H1 (cell line): ENCODE results near the gene MBD3L2B. TPM values are rescaled to one million over a fixed set of nuclear protein-coding genes. Genes with fewer than 3 reads are reported as not detected.
"Not testable (repeated sequence)": the region's sequence is repeated elsewhere in the genome, so short reads cannot be mapped to it uniquely, and the experiment has no call there.

Experiments
- CTCF ChIA-PET: fragments of 300-600 bp; sonication (Branson Sonifier 250); formaldehyde crosslinking; loops from one replicate; lab custom pipeline; 2021; ENCODE audit not compliant: partially characterized antibody; lab: Charles Lee
- POLR2A ChIA-PET: fragments of 300-600 bp; sonication (Branson Sonifier 250); formaldehyde crosslinking; loops from one replicate; lab custom pipeline; 2021; ENCODE audit warnings: inconsistent platforms; ENCODE audit not compliant: partially characterized antibody; lab: Charles Lee
- DNase-seq, 2 experiments: peaks; one replicate each; pipeline versions ENCODE4 v3.0.0 to v3.0.0-alpha.2; 2010 to 2022; ENCODE audit warnings: low spot score in 2 of 2, low read depth in 1 of 2, mixed read lengths in 1 of 2
- FAIRE-seq: peaks from 2 replicates; lab custom pipeline; 2011; peaks lifted over from hg19 to GRCh38; lab: Jason Lieb, UNC
- H2AFZ ChIP-seq: 2 replicates; pipeline ENCODE4 v1.8.1; 2012; ENCODE audit warnings: low read length, inconsistent platforms
- H2AK5ac ChIP-seq: 2 replicates; pipeline ENCODE4 v1.6.1; 2013; ENCODE audit warnings: low read depth, low read length
- H2BK120ac ChIP-seq: replicated peaks from 2 replicates; pipeline ENCODE3; 2013; ENCODE audit warnings: low read depth, low read length, inconsistent platforms
- H2BK12ac ChIP-seq: 2 replicates; pipeline ENCODE4 v1.6.1; 2013; ENCODE audit warnings: low read depth, low read length
- H2BK15ac ChIP-seq: 2 replicates; pipeline ENCODE4 v1.6.1; 2013; ENCODE audit warnings: low read length
- H2BK20ac ChIP-seq: 2 replicates; pipeline ENCODE4 v1.6.1; 2013; ENCODE audit warnings: low read length
- H2BK5ac ChIP-seq: 2 replicates; pipeline ENCODE4 v1.6.1; 2013; ENCODE audit warnings: low read depth, low read length
- H3K14ac ChIP-seq: 2 replicates; pipeline ENCODE4 v1.6.1; 2013; ENCODE audit warnings: inconsistent platforms; ENCODE audit not compliant: insufficient read length
- H3K18ac ChIP-seq: 2 replicates; pipeline ENCODE4 v1.6.1; 2013; ENCODE audit warnings: low read length; ENCODE audit errors: extremely low read depth
- H3K23ac ChIP-seq: 2 replicates; pipeline ENCODE4 v1.6.1; 2013; ENCODE audit warnings: inconsistent platforms; ENCODE audit not compliant: insufficient read length
- H3K23me2 ChIP-seq: 2 replicates; pipeline ENCODE4 v1.6.1; 2013; ENCODE audit warnings: low read depth, low read length
- H3K27ac ChIP-seq: 2 replicates; pipeline ENCODE4 v1.6.1; 2011; ENCODE audit warnings: low read depth, low read length, inconsistent platforms
- H3K27me3 ChIP-seq, 4 experiments: replicated peaks in 1 of 4; 1 replicate in 1 of 4; 2 replicates in 3 of 4; pipeline versions ENCODE4 v1.6.1 to v1.8.1; 2011 to 2013; ENCODE audit warnings: low read length in 3 of 4, mild to moderate bottlenecking in 3 of 4, inconsistent platforms in 2 of 4, mixed read lengths in 2 of 4, moderate library complexity in 1 of 4; ENCODE audit not compliant: control insufficient read depth in 3 of 4, insufficient read depth in 3 of 4; ENCODE audit errors: extremely low read depth in 1 of 4
- H3K36me3 ChIP-seq, 4 experiments: 2 replicates each; pipeline versions ENCODE4 v1.6.1 to v1.8.1; 2011 to 2013; ENCODE audit warnings: mild to moderate bottlenecking in 4 of 4, low read length in 3 of 4, moderate library complexity in 2 of 4, control low read depth in 1 of 4, inconsistent platforms in 1 of 4; ENCODE audit not compliant: insufficient read depth in 4 of 4, control insufficient read depth in 2 of 4
- H3K4ac ChIP-seq: replicated peaks from 2 replicates; pipeline ENCODE3; 2013; ENCODE audit warnings: low read length, low read depth, mixed read lengths, inconsistent platforms; ENCODE audit not compliant: insufficient read length
- H3K4me1 ChIP-seq, 4 experiments: replicated peaks in 1 of 4; 1 replicate in 1 of 4; 2 replicates in 3 of 4; pipeline versions ENCODE4 v1.6.1 to v1.8.1; 2011 to 2013; ENCODE audit warnings: low read length in 3 of 4, inconsistent platforms in 2 of 4, mixed read lengths in 1 of 4; ENCODE audit not compliant: insufficient read depth in 4 of 4, control insufficient read depth in 3 of 4
- H3K4me2 ChIP-seq, 2 experiments: 2 replicates each; pipeline versions ENCODE4 v1.6.1 to v1.8.1; 2011 to 2013; ENCODE audit warnings: low read depth in 2 of 2, low read length in 2 of 2, control low read depth in 1 of 2, inconsistent platforms in 1 of 2, mild to moderate bottlenecking in 1 of 2; ENCODE audit not compliant: insufficient read depth in 1 of 2
- H3K4me3 ChIP-seq, 4 experiments: fragments of 200-600, 300-600 bp in 1 of 4; sonication (generic), shearing (Covaris generic), sonication (Bioruptor Twin) in 1 of 4; 2 replicates each; pipeline versions ENCODE4 v1.5.1 to v1.8.1; 2011 to 2016; ENCODE audit warnings: low read length in 4 of 4, low read depth in 3 of 4, control low read depth in 2 of 4, inconsistent platforms in 2 of 4, mild to moderate bottlenecking in 2 of 4, mixed read lengths in 1 of 4, moderate library complexity in 1 of 4; ENCODE audit not compliant: insufficient read depth in 2 of 4; ENCODE audit errors: extremely low read depth in 1 of 4
- H3K56ac ChIP-seq: replicated peaks from 2 replicates; pipeline ENCODE3; 2013; ENCODE audit warnings: low read depth, mild to moderate bottlenecking, mixed read lengths, low read length, inconsistent platforms; ENCODE audit not compliant: insufficient read length
- H3K79me1 ChIP-seq: 2 replicates; pipeline ENCODE4 v1.6.1; 2013; ENCODE audit warnings: low read depth, low read length, control low read depth
- H3K79me2 ChIP-seq, 2 experiments: 2 replicates each; pipeline versions ENCODE4 v1.6.1 to v1.8.1; 2012 to 2013; ENCODE audit warnings: low read length in 2 of 2, mild to moderate bottlenecking in 2 of 2, inconsistent platforms in 1 of 2; ENCODE audit not compliant: insufficient read depth in 2 of 2, control insufficient read depth in 1 of 2
- H3K9ac ChIP-seq, 4 experiments: replicated peaks in 1 of 4; 1 replicate in 1 of 4; 2 replicates in 3 of 4; pipeline versions ENCODE4 v1.6.1 to v1.8.1; 2011 to 2013; ENCODE audit warnings: low read depth in 3 of 4, low read length in 3 of 4, control low read depth in 2 of 4, mild to moderate bottlenecking in 2 of 4, moderate library complexity in 2 of 4, inconsistent platforms in 1 of 4; ENCODE audit errors: extremely low read depth in 1 of 4
- H3K9me3 ChIP-seq, 2 experiments: 2 replicates each; pipeline versions ENCODE4 v1.6.1 to v1.8.1; 2012 to 2013; ENCODE audit warnings: mild to moderate bottlenecking in 2 of 2, moderate library complexity in 2 of 2, control low read depth in 1 of 2, inconsistent platforms in 1 of 2, low read depth in 1 of 2, low read length in 1 of 2, mixed read lengths in 1 of 2; ENCODE audit not compliant: insufficient read depth in 2 of 2
- H4K20me1 ChIP-seq, 2 experiments: replicated peaks in 1 of 2; 2 replicates each; pipeline versions ENCODE3 to v1.8.1; 2011 to 2013; ENCODE audit warnings: inconsistent platforms in 2 of 2, low read length in 2 of 2, mild to moderate bottlenecking in 1 of 2; ENCODE audit not compliant: insufficient read depth in 2 of 2, control insufficient read depth in 1 of 2
- H4K5ac ChIP-seq: 2 replicates; pipeline ENCODE4 v1.6.1; 2013; ENCODE audit warnings: low read length, low read depth, mixed read lengths, inconsistent platforms; ENCODE audit not compliant: insufficient read length
- H4K8ac ChIP-seq: 2 replicates; pipeline ENCODE4 v1.8.0; 2013; ENCODE audit warnings: mild to moderate bottlenecking, moderate library complexity, low read length, inconsistent platforms; ENCODE audit not compliant: insufficient read depth; ENCODE audit errors: extremely low read depth
- H4K91ac ChIP-seq: replicated peaks from 2 replicates; pipeline ENCODE3; 2013; ENCODE audit warnings: low read length, mixed read lengths, inconsistent platforms; ENCODE audit not compliant: insufficient read length
- WGBS, 2 experiments: shearing (Covaris generic) in 1 of 2; methylation state at CpG; one replicate each; pipeline versions ENCODE4 v1.1.6 to v1.1.7; 2013 to 2015; ENCODE audit warnings: low lambda C conversion rate in 2 of 2, mixed read lengths in 2 of 2, inconsistent platforms in 1 of 2, low coverage in 1 of 2, missing lambda C conversion rate in 1 of 2; ENCODE audit not compliant: insufficient replicate concordance in 2 of 2, insufficient coverage in 1 of 2, insufficient read length in 1 of 2; ENCODE audit errors: extremely low coverage in 1 of 2, missing lambda C conversion rate in 1 of 2; 5-methylcytosine and 5-hydroxymethylcytosine counted together
- long read RNA-seq, 2 experiments: library from RNA in 1 of 2; library from capped mRNA in 1 of 2; stranded (forward); transcript quantifications; one replicate each; pipeline ENCODE4 v2.0.0, GENCODE V29; 2021; ENCODE audit warnings: inconsistent platforms in 1 of 2
- polyA minus RNA-seq, 3 experiments: library from RNA; depleted of rRNA, polyadenylated mRNA; stranded (reverse); fragments of >200 nt; gene quantifications; 1 replicate in 2 of 3; 2 replicates in 1 of 3; pipeline ENCODE4 v1.2.3, GENCODE V29; 2011
- polyA plus RNA-seq, 7 experiments: library from polyadenylated mRNA; depleted of rRNA in 3 of 7; stranded (reverse) in 5 of 7; unstranded in 2 of 7; fragments of >200 nt in 5 of 7; fragments of 200-250 nt in 2 of 7; gene quantifications; 1 replicate in 5 of 7; 2 replicates in 1 of 7; 4 replicates in 1 of 7; pipeline versions ENCODE4 v1.2.1 to v1.2.3, GENCODE V29; 2011 to 2013; ENCODE audit warnings: missing spikeins in 2 of 7, mixed read lengths in 2 of 7
- total RNA-seq: library from RNA; stranded (reverse); fragmentation: NEBNext Ultra II Directional; extraction: Animal tissue kit (Norgen Biotek cat#: 25700); gene quantifications from 2 replicates; pipeline ENCODE4 v1.2.1, GENCODE V29; 2021

The MBD3L2B gene
- not detected in 2 replicates for total RNA-seq
- not detected in 2 replicates for polyA plus RNA-seq (2011; rRNA removed)
- polyA plus RNA-seq (2011; cell fraction: cytosol; rRNA removed), result not detected
- not detected for polyA plus RNA-seq (2011; cell fraction: nucleus; rRNA removed)
- polyA plus RNA-seq (2012, experiment 1 of 2), result not detected in 4 replicates
- not detected for polyA plus RNA-seq (2012, experiment 2 of 2)
- not detected for polyA plus RNA-seq (2013, experiment 1 of 2)
- not detected for polyA plus RNA-seq (2013, experiment 2 of 2)
- not detected in 2 replicates for polyA minus RNA-seq (2011; rRNA and poly(A)+ RNA removed)
- polyA minus RNA-seq (2011; cell fraction: cytosol; rRNA and poly(A)+ RNA removed), result not detected
- polyA minus RNA-seq (2011; cell fraction: nucleus; rRNA and poly(A)+ RNA removed), result not detected
- long read RNA-seq, experiment 1, result 0 reads
- long read RNA-seq, experiment 2, result 0 reads

DNA sequence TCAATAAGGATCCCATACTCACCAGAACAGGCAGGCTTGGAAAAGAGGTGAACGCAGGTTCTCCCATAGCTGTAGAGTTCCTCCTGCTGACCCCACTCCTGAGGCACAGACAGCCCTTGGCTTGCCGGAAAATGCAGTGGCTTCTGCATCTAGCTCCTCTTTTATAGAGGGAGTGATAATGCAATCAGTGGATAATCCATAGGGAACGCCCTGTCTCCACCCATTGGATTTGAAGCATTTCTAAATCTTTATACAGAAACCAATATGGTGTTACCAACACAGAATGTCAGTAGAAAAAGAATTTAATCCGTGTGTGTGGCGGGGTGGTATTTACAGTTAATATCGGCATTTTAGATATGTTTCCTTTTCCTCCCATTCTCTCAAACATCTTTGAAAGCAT is at the start of gene MBD3L2B:
MBD3L2B (minus strand) TSS at position 101 of the 400 bp plus-strand sequence; CDS start at position 67, 34 bp downstream.
- H3K27me3 ChIP-seq, H3K9ac ChIP-seq, H3K79me2 ChIP-seq, H3K4ac ChIP-seq, H3K79me1 ChIP-seq, H2AFZ ChIP-seq, FAIRE-seq, H2BK5ac ChIP-seq, CTCF ChIA-PET, H3K14ac ChIP-seq, H2BK12ac ChIP-seq, H4K5ac ChIP-seq, H4K8ac ChIP-seq, H3K36me3 ChIP-seq, H3K4me3 ChIP-seq, H3K4me2 ChIP-seq, H3K4me1 ChIP-seq, H3K23me2 ChIP-seq, H3K18ac ChIP-seq, H4K20me1 ChIP-seq, H2BK15ac ChIP-seq, DNase-seq, POLR2A ChIA-PET, H4K91ac ChIP-seq, H3K23ac ChIP-seq, H2BK120ac ChIP-seq, H3K56ac ChIP-seq, H2AK5ac ChIP-seq, H3K27ac ChIP-seq, H2BK20ac ChIP-seq: not testable (repeated sequence)
- no CpG with 5 or more reads among the region's 6 CpGs for WGBS, 2 experiments
- H3K9me3 ChIP-seq, result peaks cover 7 to 21% of the 10 kb centered on the region in 2 experiments; a peak in 2 of 4 replicates
